ENCODE data around the gene DNAI1. TPM values are rescaled to one million over a fixed set of nuclear protein-coding genes. Genes with fewer than 3 reads are reported as not detected.

The DNAI1 gene
- polyA plus RNA-seq, 1 of the 3 experiments (the other 2 are of a cell fraction): 0.46 TPM

- Histone ChIP-seq H3K4me3 (ENCODE audit: low read depth in 2 of 2, low read length in 1 of 2) (no peak overlapping the region), H2AFZ (ENCODE audit: low read depth) (no peak overlapping the region), H3K9me3 (no peaks in the 10 kb centered on the region), H3F3A (replicated peaks; ENCODE audit: insufficient read depth) (peaks cover 6% of the 10 kb centered on the region), H4K20me1 (ENCODE audit: insufficient read depth) (no peaks in the 10 kb centered on the region), H3K79me2 (ENCODE audit: insufficient read depth) (no peaks in the 10 kb centered on the region), H3K27me3 (ENCODE audit: insufficient read depth) (no peaks in the 10 kb centered on the region), H3K4me2 (no peak overlapping the region), H3K4me1 (ENCODE audit: control insufficient read depth in 1 of 2, insufficient read depth in 2 of 2, low read depth in 1 of 2, low read length in 1 of 2) (peaks cover 0 to 18% of the 10 kb centered on the region in 2 experiments; a peak in 1 of 4 replicates), H3K9me2 (no peaks in the 10 kb centered on the region), H3K36me3 (replicated peaks in 1 of 2; ENCODE audit: control insufficient read depth in 1 of 2, insufficient read depth in 2 of 2, low read length in 1 of 2) (no peaks in the 10 kb centered on the region), H3K9ac (no peak overlapping the region), H3K27ac (ENCODE audit: low read depth in 2 of 2, low read length in 1 of 2) (no peak overlapping the region)
- ChIA-PET POLR2A (no interaction called here), CTCF (interaction anchor here (0.7 to 3.8 kb wide), 9 partner anchors 19 to 187 kb away, joined by 3 to 12 read pairs (median 4); no protein-coding TSS in a partner anchor)
- 76% methylated on average over 6 of the region's 6 CpGs for WGBS (ENCODE audit: low lambda C conversion rate)
- DNase-seq: no peak
- TF ChIP-seq GABPA (IDR thresholded peaks at IDR 0.05; ENCODE audit: low read depth): no peak
- no peak for TF ChIP-seq FOSL2 (IDR thresholded peaks at IDR 0.05; ENCODE audit: borderline replicate concordance, low read depth)
- TF ChIP-seq NFIC (IDR thresholded peaks at IDR 0.05; ENCODE audit: borderline replicate concordance): no peak
- TF ChIP-seq GATA2 (CRISPR knock-in tag; IDR thresholded peaks at IDR 0.05): no peak
- TF ChIP-seq USF1 (IDR thresholded peaks at IDR 0.05; ENCODE audit: borderline replicate concordance, low read depth): no peak
- no peak for TF ChIP-seq RAD21 (IDR thresholded peaks at IDR 0.05; ENCODE audit: low read length)
- TF ChIP-seq SMC3 (IDR thresholded peaks at IDR 0.05; ENCODE audit: low read depth, low read length): no peak
Measured at GRCh38 chr9:34520096-34520495, 61.5 kb downstream of the DNAI1 start.

GRCh38 chr9:34520505-34521385 is 62.1 kb downstream of the DNAI1 start:
- CTCF ChIA-PET: interaction anchor here (0.7 to 2.1 kb wide), 7 partner anchors 22 to 188 kb away, joined by 3 to 10 read pairs (median 5); no protein-coding TSS in a partner anchor
- POLR2A ChIA-PET: no interaction called here
- no peak for TF ChIP-seq RFX5 (IDR thresholded peaks at IDR 0.05; ENCODE audit: low read length)
- TF ChIP-seq, protein P1, sequence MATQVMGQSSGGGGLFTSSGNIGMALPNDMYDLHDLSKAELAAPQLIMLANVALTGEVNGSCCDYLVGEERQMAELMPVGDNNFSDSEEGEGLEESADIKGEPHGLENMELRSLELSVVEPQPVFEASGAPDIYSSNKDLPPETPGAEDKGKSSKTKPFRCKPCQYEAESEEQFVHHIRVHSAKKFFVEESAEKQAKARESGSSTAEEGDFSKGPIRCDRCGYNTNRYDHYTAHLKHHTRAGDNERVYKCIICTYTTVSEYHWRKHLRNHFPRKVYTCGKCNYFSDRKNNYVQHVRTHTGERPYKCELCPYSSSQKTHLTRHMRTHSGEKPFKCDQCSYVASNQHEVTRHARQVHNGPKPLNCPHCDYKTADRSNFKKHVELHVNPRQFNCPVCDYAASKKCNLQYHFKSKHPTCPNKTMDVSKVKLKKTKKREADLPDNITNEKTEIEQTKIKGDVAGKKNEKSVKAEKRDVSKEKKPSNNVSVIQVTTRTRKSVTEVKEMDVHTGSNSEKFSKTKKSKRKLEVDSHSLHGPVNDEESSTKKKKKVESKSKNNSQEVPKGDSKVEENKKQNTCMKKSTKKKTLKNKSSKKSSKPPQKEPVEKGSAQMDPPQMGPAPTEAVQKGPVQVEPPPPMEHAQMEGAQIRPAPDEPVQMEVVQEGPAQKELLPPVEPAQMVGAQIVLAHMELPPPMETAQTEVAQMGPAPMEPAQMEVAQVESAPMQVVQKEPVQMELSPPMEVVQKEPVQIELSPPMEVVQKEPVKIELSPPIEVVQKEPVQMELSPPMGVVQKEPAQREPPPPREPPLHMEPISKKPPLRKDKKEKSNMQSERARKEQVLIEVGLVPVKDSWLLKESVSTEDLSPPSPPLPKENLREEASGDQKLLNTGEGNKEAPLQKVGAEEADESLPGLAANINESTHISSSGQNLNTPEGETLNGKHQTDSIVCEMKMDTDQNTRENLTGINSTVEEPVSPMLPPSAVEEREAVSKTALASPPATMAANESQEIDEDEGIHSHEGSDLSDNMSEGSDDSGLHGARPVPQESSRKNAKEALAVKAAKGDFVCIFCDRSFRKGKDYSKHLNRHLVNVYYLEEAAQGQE (IDR thresholded peaks at IDR 0.05; ENCODE audit: low read depth, low read length): no peak
- no peak for TF ChIP-seq CHD2 (IDR thresholded peaks at IDR 0.05; ENCODE audit: low read length, partially characterized antibody)
- no peak for TF ChIP-seq PBX3 (IDR thresholded peaks at IDR 0.05)
- no peak for TF ChIP-seq YY1 (IDR thresholded peaks at IDR 0.05; ENCODE audit: low read depth)
- no peak for TF ChIP-seq GATA2 (CRISPR knock-in tag; IDR thresholded peaks at IDR 0.05)
- no peak for TF ChIP-seq MEF2A (IDR thresholded peaks at IDR 0.05; ENCODE audit: borderline replicate concordance, low read depth)
- no peak for TF ChIP-seq USF1 (IDR thresholded peaks at IDR 0.05; ENCODE audit: borderline replicate concordance, low read depth)
- no peak for TF ChIP-seq TCF12 (IDR thresholded peaks at IDR 0.05)
- TF ChIP-seq EP300 (IDR thresholded peaks at IDR 0.05; ENCODE audit: borderline replicate concordance in 1 of 2, low read depth in 1 of 2, low read length in 1 of 2): no peak
- TF ChIP-seq, protein P2, sequence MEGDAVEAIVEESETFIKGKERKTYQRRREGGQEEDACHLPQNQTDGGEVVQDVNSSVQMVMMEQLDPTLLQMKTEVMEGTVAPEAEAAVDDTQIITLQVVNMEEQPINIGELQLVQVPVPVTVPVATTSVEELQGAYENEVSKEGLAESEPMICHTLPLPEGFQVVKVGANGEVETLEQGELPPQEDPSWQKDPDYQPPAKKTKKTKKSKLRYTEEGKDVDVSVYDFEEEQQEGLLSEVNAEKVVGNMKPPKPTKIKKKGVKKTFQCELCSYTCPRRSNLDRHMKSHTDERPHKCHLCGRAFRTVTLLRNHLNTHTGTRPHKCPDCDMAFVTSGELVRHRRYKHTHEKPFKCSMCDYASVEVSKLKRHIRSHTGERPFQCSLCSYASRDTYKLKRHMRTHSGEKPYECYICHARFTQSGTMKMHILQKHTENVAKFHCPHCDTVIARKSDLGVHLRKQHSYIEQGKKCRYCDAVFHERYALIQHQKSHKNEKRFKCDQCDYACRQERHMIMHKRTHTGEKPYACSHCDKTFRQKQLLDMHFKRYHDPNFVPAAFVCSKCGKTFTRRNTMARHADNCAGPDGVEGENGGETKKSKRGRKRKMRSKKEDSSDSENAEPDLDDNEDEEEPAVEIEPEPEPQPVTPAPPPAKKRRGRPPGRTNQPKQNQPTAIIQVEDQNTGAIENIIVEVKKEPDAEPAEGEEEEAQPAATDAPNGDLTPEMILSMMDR (IDR thresholded peaks at IDR 0.05): no peak
- no peak for TF ChIP-seq JUND (IDR thresholded peaks at IDR 0.05)

More at GRCh38 chr9:34520505-34521385, 62.1 kb downstream of the DNAI1 start:
- no peak overlapping the region for H2AFZ ChIP-seq (ENCODE audit: low read depth)
- H3F3A ChIP-seq (replicated peaks; ENCODE audit: insufficient read depth): peaks cover 6% of the 10 kb centered on the region
- no peak overlapping the region for H3K27ac ChIP-seq (ENCODE audit: low read depth in 2 of 2, low read length in 1 of 2)
- H3K4me2 ChIP-seq: no peak overlapping the region
- no peaks in the 10 kb centered on the region for H3K9me3 ChIP-seq
- no peaks in the 10 kb centered on the region for H3K27me3 ChIP-seq (ENCODE audit: insufficient read depth)
- no peak overlapping the region for H3K4me3 ChIP-seq (ENCODE audit: low read depth in 2 of 2, low read length in 1 of 2)
- 82% methylated on average over 3 of the region's 6 CpGs for WGBS (ENCODE audit: low lambda C conversion rate)
- H3K9me2 ChIP-seq: no peaks in the 10 kb centered on the region
- H3K36me3 ChIP-seq (replicated peaks in 1 of 2; ENCODE audit: control insufficient read depth in 1 of 2, insufficient read depth in 2 of 2, low read length in 1 of 2): no peaks in the 10 kb centered on the region
- no peaks in the 10 kb centered on the region for H3K79me2 ChIP-seq (ENCODE audit: insufficient read depth)
- H4K20me1 ChIP-seq (ENCODE audit: insufficient read depth): no peaks in the 10 kb centered on the region
- H3K9ac ChIP-seq: no peak overlapping the region
- DNase-seq: no peak
- peaks cover 0 to 18% of the 10 kb centered on the region in 2 experiments; a peak in 1 of 4 replicates for H3K4me1 ChIP-seq (ENCODE audit: control insufficient read depth in 1 of 2, insufficient read depth in 2 of 2, low read depth in 1 of 2, low read length in 1 of 2)
